Activated CD8-positive, alpha-beta T cell treated with anti-CD3 and anti-CD28 coated beads for 36 hours (primary cell): ENCODE results near the gene LRRC38. TPM values are rescaled to one million over a fixed set of nuclear protein-coding genes. Genes with fewer than 3 reads are reported as not detected.

Experiments
- ATAC-seq: fragments of 200-7000 bp; cut with Tn5 transposase; one replicate; pipeline ENCODE4 v1.10.0; 2021; ENCODE audit warnings: mild to moderate bottlenecking, moderate library complexity
- CTCF ChIA-PET: fragments of 350-600 bp; sonication (Branson Sonifier 250); formaldehyde crosslinking; loops from one replicate; lab custom pipeline; 2021; ENCODE audit warnings: antibody characterized with exemption; lab: Charles Lee
- POLR2A ChIA-PET: fragments of 350-600 bp; sonication (Branson Sonifier 250); formaldehyde crosslinking; loops from one replicate; lab custom pipeline; 2021; ENCODE audit warnings: antibody characterized with exemption; lab: Charles Lee
- DNase-seq: peaks from one replicate; pipeline ENCODE4 v3.0.0-alpha.2; 2020
- H3K27ac Mint-ChIP-seq: one replicate; pipeline ENCODE4 v1.8.0; 2021; ENCODE audit warnings: mild to moderate bottlenecking, mixed read lengths
- H3K27me3 Mint-ChIP-seq: one replicate; pipeline ENCODE4 v1.8.0; 2021; ENCODE audit warnings: mixed read lengths
- H3K36me3 Mint-ChIP-seq: one replicate; pipeline ENCODE4 v1.8.0; 2021; ENCODE audit warnings: low read depth, mixed read lengths
- H3K4me1 Mint-ChIP-seq: one replicate; pipeline ENCODE4 v1.8.0; 2021; ENCODE audit warnings: low read depth, mixed read lengths
- H3K4me3 Mint-ChIP-seq: one replicate; pipeline ENCODE4 v1.8.0; 2021; ENCODE audit warnings: mild to moderate bottlenecking, moderate library complexity, mixed read lengths
- H3K9me3 Mint-ChIP-seq: one replicate; pipeline ENCODE4 v1.8.0; 2021; ENCODE audit warnings: mixed read lengths
- CTCF ChIP-seq: fragments of 200-600 bp; IDR thresholded peaks from one replicate; pipeline ENCODE4 v1.8.0; 2022; ENCODE audit warnings: antibody characterized with exemption, mild to moderate bottlenecking
- intact Hi-C: fragments of 100-400 bp; cut with micrococcal nuclease; formaldehyde crosslinking; loops from one replicate; pipeline ENCODE4 v1.10.0; 2022
- total RNA-seq, 2 experiments: library from RNA; stranded (reverse); gene quantifications; one replicate each; pipeline ENCODE4 v1.2.3, GENCODE V29; 2021

The LRRC38 gene
- total RNA-seq, 2 experiments from 2014 or later, result not detected

- intact Hi-C loops, result no loop called here
- H3K4me1 Mint-ChIP-seq, result peaks cover 1% of the 10 kb centered on the region
- no peaks in the 10 kb centered on the region for H3K9me3 Mint-ChIP-seq
- no peak for ATAC-seq
- CTCF ChIA-PET, result no interaction called here
- no peak overlapping the region for H3K4me3 Mint-ChIP-seq
- POLR2A ChIA-PET, result no interaction called here
- H3K27me3 Mint-ChIP-seq, result peaks cover 28% of the 10 kb centered on the region
- no peaks in the 10 kb centered on the region for H3K36me3 Mint-ChIP-seq
- DNase-seq, result no peak
- H3K27ac Mint-ChIP-seq, result no peak overlapping the region
- no peak for TF ChIP-seq CTCF
Observed at GRCh38 chr1:13512472-13512871, 1.3 kb downstream of the LRRC38 start.

GRCh38 chr1:13510499-13510898 lies 3.3 kb downstream of the LRRC38 start:
- peaks cover 25% of the 10 kb centered on the region for H3K27me3 Mint-ChIP-seq
- no peaks in the 10 kb centered on the region for H3K36me3 Mint-ChIP-seq
- no peak overlapping the region for H3K4me3 Mint-ChIP-seq
- no peak for ATAC-seq
- TF ChIP-seq CTCF, result no peak
- H3K27ac Mint-ChIP-seq, result no peak overlapping the region
- DNase-seq, result no peak
- POLR2A ChIA-PET, result no interaction called here
- H3K4me1 Mint-ChIP-seq, result peaks cover 1% of the 10 kb centered on the region
- intact Hi-C loops, result no loop called here
- no peaks in the 10 kb centered on the region for H3K9me3 Mint-ChIP-seq
- CTCF ChIA-PET, result no interaction called here

- Mint-ChIP-seq H3K27me3 (peaks cover 7% of the 10 kb centered on the region), H3K27ac (no peak overlapping the region), H3K9me3 (no peaks in the 10 kb centered on the region), H3K4me3 (no peak overlapping the region), H3K4me1 (no peaks in the 10 kb centered on the region), H3K36me3 (no peaks in the 10 kb centered on the region)
- DNase-seq (no peak), ATAC-seq (no peak)
- intact Hi-C loops, result no loop called here
- no peak for TF ChIP-seq CTCF
- ChIA-PET POLR2A (no interaction called here), CTCF (no interaction called here)
Observed at GRCh38 chr1:13507075-13507474, 6.7 kb downstream of the LRRC38 start.

GRCh38 chr1:13505020-13505419 lies 8.8 kb downstream of the LRRC38 start:
- no peaks in the 10 kb centered on the region for H3K4me1 Mint-ChIP-seq
- POLR2A ChIA-PET, result no interaction called here
- no peaks in the 10 kb centered on the region for H3K36me3 Mint-ChIP-seq
- no peak overlapping the region for H3K4me3 Mint-ChIP-seq
- intact Hi-C loops, result no loop called here
- no peak for DNase-seq
- no peak overlapping the region for H3K27ac Mint-ChIP-seq
- no peaks in the 10 kb centered on the region for H3K27me3 Mint-ChIP-seq
- TF ChIP-seq CTCF, result no peak
- no peak for ATAC-seq
- H3K9me3 Mint-ChIP-seq, result no peaks in the 10 kb centered on the region
- CTCF ChIA-PET, result interaction anchor here (1.2 kb wide), 1 partner anchor 10 kb away, joined by 3 read pairs; no protein-coding TSS in a partner anchor

GRCh38 chr1:13500806-13501205 lies 13.0 kb downstream of the LRRC38 start:
- Mint-ChIP-seq H3K4me3 (no peak overlapping the region), H3K9me3 (no peaks in the 10 kb centered on the region), H3K27me3 (no peaks in the 10 kb centered on the region), H3K36me3 (no peaks in the 10 kb centered on the region), H3K4me1 (no peaks in the 10 kb centered on the region), H3K27ac (no peak overlapping the region)
- DNase-seq, result no peak
- POLR2A ChIA-PET, result no interaction called here
- ATAC-seq, result no peak
- CTCF ChIA-PET, result no interaction called here
- TF ChIP-seq CTCF, result no peak
- intact Hi-C loops, result no loop called here
